IMR-90 (cell line): ENCODE data around the gene VPS13A.

Source experiments
- BHLHE40 ChIP-seq: fragments of 150-350 bp; IDR thresholded peaks from 2 replicates; pipeline ENCODE4 v1.6.1; 2016; ENCODE audit warnings: mild to moderate bottlenecking, low read depth, low read length
- CEBPB ChIP-seq: IDR thresholded peaks from 2 replicates; pipeline ENCODE4 v1.6.1; 2012; ENCODE audit warnings: low read depth, low read length, improper control_type of control experiment
- CHD1 ChIP-seq: IDR thresholded peaks from 2 replicates; pipeline ENCODE4 v1.6.1; 2012; ENCODE audit warnings: low read depth, low read length, improper control_type of control experiment
- CTCF ChIP-seq: conservative IDR thresholded peaks from 2 replicates; pipeline ENCODE4 v1.5.1; 2012; ENCODE audit warnings: mild to moderate bottlenecking, low read depth, low read length, improper control_type of control experiment
- FOS ChIP-seq: fragments of 150-350 bp; IDR thresholded peaks from 2 replicates; pipeline ENCODE4 v1.6.1; 2016; ENCODE audit warnings: low read depth, low read length
- MAFK ChIP-seq: IDR thresholded peaks from 2 replicates; pipeline ENCODE4 v1.6.1; 2012; ENCODE audit warnings: low read depth, low read length, improper control_type of control experiment
- MAZ ChIP-seq: IDR thresholded peaks from 2 replicates; pipeline ENCODE4 v1.6.1; 2012; ENCODE audit warnings: low read depth, mild to moderate bottlenecking, low read length, improper control_type of control experiment, moderate library complexity, borderline replicate concordance
- MXI1 ChIP-seq: IDR thresholded peaks from 2 replicates; pipeline ENCODE4 v1.6.1; 2012; ENCODE audit warnings: low read depth, mild to moderate bottlenecking, low read length, moderate library complexity, borderline replicate concordance
- POLR2A ChIP-seq: IDR thresholded peaks from 2 replicates; pipeline ENCODE4 v1.6.1; 2012; ENCODE audit warnings: mild to moderate bottlenecking, low read depth, low read length
- RAD21 ChIP-seq: IDR thresholded peaks from 2 replicates; pipeline ENCODE4 v1.6.1; 2012; ENCODE audit warnings: low read length, improper control_type of control experiment
- RCOR1 ChIP-seq: IDR thresholded peaks from 2 replicates; pipeline ENCODE4 v1.6.1; 2012; ENCODE audit warnings: mild to moderate bottlenecking, low read length, improper control_type of control experiment; ENCODE audit not compliant: insufficient replicate concordance
- RFX5 ChIP-seq: IDR thresholded peaks from 2 replicates; pipeline ENCODE4 v1.8.0; 2012; ENCODE audit warnings: low read depth, mild to moderate bottlenecking, low read length, moderate library complexity
- SMC3 ChIP-seq: fragments of 150-350 bp; IDR thresholded peaks from 2 replicates; pipeline ENCODE4 v1.6.1; 2016; ENCODE audit warnings: low read depth, mild to moderate bottlenecking, antibody characterized with exemption, low read length, moderate library complexity
- USF2 ChIP-seq: fragments of 150-350 bp; IDR thresholded peaks from 2 replicates; pipeline ENCODE4 v1.6.1; 2017; ENCODE audit warnings: mild to moderate bottlenecking, antibody characterized with exemption, low read length, low read depth

- no peak for TF ChIP-seq CTCF
- TF ChIP-seq POLR2A: no peak
- no peak for TF ChIP-seq MAFK
- no peak for TF ChIP-seq RCOR1
- no peak for TF ChIP-seq RAD21
- no peak for TF ChIP-seq CHD1
- no peak for TF ChIP-seq FOS
- TF ChIP-seq CEBPB: no peak
- no peak for TF ChIP-seq RFX5
- no peak for TF ChIP-seq MAZ
- TF ChIP-seq USF2: no peak
- TF ChIP-seq BHLHE40: no peak
- no peak for TF ChIP-seq SMC3
- no peak for TF ChIP-seq MXI1
Observed at GRCh38 chr9:77161191-77161590, 16.1 kb upstream of the VPS13A start.
